MM.1S (cell line): Measurements from ENCODE around the gene GALNT12.

ENCODE experiments used
- DNase-seq: peaks from one replicate; pipeline ENCODE4 v3.0.0-alpha.2; 2015
- H2AFZ ChIP-seq: fragments of 300-600 bp; sonication (generic); 2 replicates; pipeline ENCODE4 v1.6.0; 2016; ENCODE audit warnings: antibody characterized with exemption, low read length
- H3F3A ChIP-seq: fragments of 300-600 bp; sonication (generic); 2 replicates; pipeline ENCODE4 v1.6.1; 2016; ENCODE audit warnings: mild to moderate bottlenecking, antibody characterized with exemption, low read length, moderate library complexity, mixed read lengths; ENCODE audit not compliant: insufficient read depth
- H3K27ac ChIP-seq: fragments of 300-600 bp; sonication (generic); 2 replicates; pipeline ENCODE4 v1.5.1; 2016; ENCODE audit warnings: mild to moderate bottlenecking, low read length
- H3K27me3 ChIP-seq: fragments of 300-600 bp; sonication (generic); replicated peaks from 2 replicates; pipeline ENCODE4 v1.6.0; 2016; ENCODE audit warnings: low read length; ENCODE audit not compliant: insufficient read depth
- H3K36me3 ChIP-seq: fragments of 300-600 bp; sonication (generic); replicated peaks from 2 replicates; pipeline ENCODE4 v1.6.1; 2016; ENCODE audit warnings: mild to moderate bottlenecking, low read length, mixed read lengths; ENCODE audit not compliant: insufficient read depth
- H3K4me1 ChIP-seq: fragments of 300-600 bp; sonication (generic); 2 replicates; pipeline ENCODE4 v1.6.1; 2016; ENCODE audit warnings: low read length, mixed read lengths
- H3K4me2 ChIP-seq: fragments of 300-600 bp; sonication (generic); 2 replicates; pipeline ENCODE4 v1.6.0; 2016; ENCODE audit warnings: low read depth, low read length
- H3K4me3 ChIP-seq: fragments of 300-600 bp; sonication (generic); 2 replicates; pipeline ENCODE4 v1.5.1; 2016; ENCODE audit warnings: low read length, mixed read lengths
- H3K79me2 ChIP-seq: fragments of 300-600 bp; sonication (generic); 2 replicates; pipeline ENCODE4 v1.6.1; 2016; ENCODE audit warnings: mixed run types, low read length, mixed read lengths
- H3K9ac ChIP-seq: fragments of 300-600 bp; sonication (generic); 2 replicates; pipeline ENCODE4 v1.6.1; 2016; ENCODE audit warnings: low read length, mixed read lengths
- H3K9me2 ChIP-seq: fragments of 300-600 bp; sonication (generic); replicated peaks from 2 replicates; pipeline ENCODE4 v1.6.1; 2016; ENCODE audit warnings: mild to moderate bottlenecking, low read length, mixed read lengths; ENCODE audit not compliant: insufficient read depth
- H3K9me3 ChIP-seq: fragments of 300-600 bp; sonication (generic); replicated peaks from 2 replicates; pipeline ENCODE4 v1.6.1; 2016; ENCODE audit warnings: mild to moderate bottlenecking, low read length, mixed read lengths; ENCODE audit not compliant: insufficient read depth
- H4K20me1 ChIP-seq: fragments of 300-600 bp; sonication (generic); 2 replicates; pipeline ENCODE4 v1.6.1; 2016; ENCODE audit warnings: mild to moderate bottlenecking, low read length, moderate library complexity, mixed read lengths; ENCODE audit not compliant: insufficient read depth
- EZH2 ChIP-seq: fragments of 300-600 bp; sonication (generic); optimal IDR thresholded peaks from 2 replicates; pipeline ENCODE3; 2017; ENCODE audit warnings: low read depth, mild to moderate bottlenecking, antibody characterized with exemption, low read length, mixed read lengths
- EZH2phosphoT487 ChIP-seq: fragments of 300-600 bp; sonication (generic); IDR thresholded peaks from 2 replicates; pipeline ENCODE4 v1.6.1; 2018; ENCODE audit warnings: antibody characterized with exemption, low read length
- TF ChIP-seq, protein P1 (sequence below): fragments of 300-600 bp; sonication (generic); IDR thresholded peaks from 2 replicates; pipeline ENCODE4 v1.5.1; 2016; ENCODE audit warnings: antibody characterized with exemption, low read length, mixed read lengths

GALNT12 gene

DNA sequence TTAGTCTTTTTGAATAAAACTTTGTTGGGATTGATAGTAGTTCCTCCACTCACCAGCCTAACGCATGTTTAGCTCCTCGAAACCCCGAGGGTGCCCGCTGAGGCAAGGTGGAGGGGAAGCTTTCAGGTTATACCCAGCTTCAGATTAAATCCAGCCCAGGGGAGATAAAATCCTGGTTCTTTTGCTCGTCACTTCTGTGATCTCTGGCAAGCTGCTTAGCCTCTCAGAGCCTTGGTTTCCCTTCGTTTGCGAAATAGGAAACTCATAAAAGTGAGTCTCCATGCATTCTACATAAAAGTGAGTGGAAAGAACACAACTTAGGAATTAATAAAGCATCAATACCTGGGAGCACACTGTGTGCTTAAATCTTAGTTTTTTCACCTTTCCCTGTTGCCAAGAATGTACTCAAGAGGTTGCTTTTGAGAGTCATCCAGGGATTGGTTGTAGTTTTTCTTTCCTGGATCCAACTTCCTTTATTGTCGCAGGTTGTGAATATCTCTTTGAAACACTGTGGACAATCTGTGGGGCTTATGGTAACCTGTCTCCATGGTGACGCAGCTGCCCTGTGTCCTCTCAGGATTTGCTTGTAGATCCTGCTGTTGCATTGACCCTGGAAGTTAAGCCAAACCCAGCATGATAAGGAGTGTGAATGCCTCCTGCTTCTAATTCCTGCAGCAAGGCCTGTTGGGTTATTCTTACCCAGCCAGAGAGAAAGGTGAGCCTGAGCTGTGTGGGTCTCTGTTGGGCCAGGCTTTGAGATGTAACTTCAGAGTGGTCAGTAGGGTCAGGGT is 2.0 kb downstream of the GALNT12 start:
- Histone ChIP-seq H3K9me2 (no peaks in the 10 kb centered on the region), H2AFZ (no peak overlapping the region), H3K4me2 (no peak overlapping the region), H3K79me2 (no peaks in the 10 kb centered on the region), H3K36me3 (no peaks in the 10 kb centered on the region), H3K27me3 (no peaks in the 10 kb centered on the region), H3K4me1 (no peaks in the 10 kb centered on the region), H3K4me3 (no peak overlapping the region), H3F3A (no peaks in the 10 kb centered on the region), H3K9ac (no peak overlapping the region), H3K9me3 (no peaks in the 10 kb centered on the region), H3K27ac (no peak overlapping the region), H4K20me1 (no peaks in the 10 kb centered on the region)
- DNase-seq = no peak
- TF ChIP-seq, protein P1, sequence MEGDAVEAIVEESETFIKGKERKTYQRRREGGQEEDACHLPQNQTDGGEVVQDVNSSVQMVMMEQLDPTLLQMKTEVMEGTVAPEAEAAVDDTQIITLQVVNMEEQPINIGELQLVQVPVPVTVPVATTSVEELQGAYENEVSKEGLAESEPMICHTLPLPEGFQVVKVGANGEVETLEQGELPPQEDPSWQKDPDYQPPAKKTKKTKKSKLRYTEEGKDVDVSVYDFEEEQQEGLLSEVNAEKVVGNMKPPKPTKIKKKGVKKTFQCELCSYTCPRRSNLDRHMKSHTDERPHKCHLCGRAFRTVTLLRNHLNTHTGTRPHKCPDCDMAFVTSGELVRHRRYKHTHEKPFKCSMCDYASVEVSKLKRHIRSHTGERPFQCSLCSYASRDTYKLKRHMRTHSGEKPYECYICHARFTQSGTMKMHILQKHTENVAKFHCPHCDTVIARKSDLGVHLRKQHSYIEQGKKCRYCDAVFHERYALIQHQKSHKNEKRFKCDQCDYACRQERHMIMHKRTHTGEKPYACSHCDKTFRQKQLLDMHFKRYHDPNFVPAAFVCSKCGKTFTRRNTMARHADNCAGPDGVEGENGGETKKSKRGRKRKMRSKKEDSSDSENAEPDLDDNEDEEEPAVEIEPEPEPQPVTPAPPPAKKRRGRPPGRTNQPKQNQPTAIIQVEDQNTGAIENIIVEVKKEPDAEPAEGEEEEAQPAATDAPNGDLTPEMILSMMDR = no peak
- no peak for TF ChIP-seq EZH2
- no peak for TF ChIP-seq EZH2phosphoT487

DNA sequence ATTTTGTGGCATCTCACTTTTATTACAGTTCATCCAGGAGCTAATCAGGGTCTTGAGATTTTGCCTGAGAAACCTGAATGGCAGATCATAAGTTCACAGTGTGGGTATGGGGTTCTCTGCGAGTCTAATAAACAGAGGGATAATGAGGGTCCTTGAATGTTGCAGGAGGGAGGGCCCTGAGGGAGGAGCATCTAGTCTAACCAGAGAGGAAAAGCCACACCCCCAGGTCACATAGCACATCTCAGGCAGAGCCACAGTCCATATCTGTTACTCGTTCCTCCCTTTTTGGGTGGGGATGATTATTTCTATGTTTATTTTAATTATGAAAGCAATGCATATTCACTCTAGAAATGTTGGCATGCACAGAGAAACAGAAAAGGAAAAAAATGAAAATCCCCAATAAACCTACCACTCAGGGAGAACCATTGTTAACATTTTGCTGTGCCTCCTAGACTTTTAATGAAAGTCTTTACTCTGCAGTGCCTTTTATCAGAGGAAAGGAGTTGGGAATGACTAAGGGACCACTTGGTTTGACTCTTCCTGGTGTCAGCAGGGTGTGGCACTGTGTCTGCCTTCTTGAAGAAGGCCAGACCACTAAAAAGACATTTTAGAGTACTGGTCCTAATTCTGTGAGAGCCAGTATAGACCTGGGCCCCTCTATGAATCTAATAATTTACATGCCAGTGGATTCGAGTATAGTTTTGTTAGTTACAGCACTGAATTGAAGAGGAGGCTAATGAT is 2.8 kb downstream of the GALNT12 start:
- no peak for DNase-seq
- Histone ChIP-seq H4K20me1 (no peaks in the 10 kb centered on the region), H3K4me2 (no peak overlapping the region), H3K9me2 (no peaks in the 10 kb centered on the region), H3K36me3 (no peaks in the 10 kb centered on the region), H3K9me3 (no peaks in the 10 kb centered on the region), H3K9ac (no peak overlapping the region), H3K27me3 (no peaks in the 10 kb centered on the region), H3K27ac (no peak overlapping the region), H3F3A (no peaks in the 10 kb centered on the region), H3K79me2 (no peaks in the 10 kb centered on the region), H2AFZ (no peak overlapping the region), H3K4me1 (no peaks in the 10 kb centered on the region), H3K4me3 (no peak overlapping the region)
- TF ChIP-seq EZH2phosphoT487 (no peak), EZH2 (no peak)
- TF ChIP-seq, protein P1 = no peak

- Histone ChIP-seq H3K4me2 (no peak overlapping the region), H3K9ac (no peak overlapping the region), H3K36me3 (no peaks in the 10 kb centered on the region), H3K9me2 (no peaks in the 10 kb centered on the region), H4K20me1 (no peaks in the 10 kb centered on the region), H3K4me3 (no peak overlapping the region), H3K79me2 (no peaks in the 10 kb centered on the region), H3K27ac (no peak overlapping the region), H3K9me3 (no peaks in the 10 kb centered on the region), H3K4me1 (no peaks in the 10 kb centered on the region), H3F3A (no peaks in the 10 kb centered on the region), H3K27me3 (no peaks in the 10 kb centered on the region), H2AFZ (no peak overlapping the region)
- TF ChIP-seq, protein P1 = no peak
- TF ChIP-seq EZH2phosphoT487 = no peak
- no peak for DNase-seq
Observed at GRCh38 chr9:98811051-98811650, 3.7 kb downstream of the GALNT12 start.
